GM21825 (cell line): Measurements from ENCODE around the gene ZNF746.

Experiments used
- ATAC-seq: cut with Tn5 transposase; IDR thresholded peaks from one replicate; pipeline ENCODE4 v1.9.1; 2021; ENCODE audit warnings: mild to moderate bottlenecking, moderate library complexity; ENCODE audit not compliant: unreplicated experiment

ZNF746 gene

GRCh38 chr7:149493366-149493765 is 4.2 kb downstream of the ZNF746 start:
- no peak for ATAC-seq

- no peak for ATAC-seq
Observed at GRCh38 chr7:149490083-149490760, 7.4 kb downstream of the ZNF746 start.

- ATAC-seq: no peak
Observed at GRCh38 chr7:149489391-149490024, 8.1 kb downstream of the ZNF746 start.

- no peak for ATAC-seq
Observed at GRCh38 chr7:149479568-149479967, 18.0 kb downstream of the ZNF746 start.

GRCh38 chr7:149478754-149479153 is 18.9 kb downstream of the ZNF746 start:
- ATAC-seq: no peak

- ATAC-seq: no peak
Observed at GRCh38 chr7:149477494-149478443, 19.8 kb downstream of the ZNF746 start.

GRCh38 chr7:149476791-149477190 is 20.8 kb downstream of the ZNF746 start:
- ATAC-seq: no peak

- no peak for ATAC-seq
Observed at GRCh38 chr7:149475121-149476045, 22.2 kb downstream of the ZNF746 start.

GRCh38 chr7:149474309-149475120 is 23.1 kb downstream of the ZNF746 start:
- no peak for ATAC-seq

- no peak for ATAC-seq
Observed at GRCh38 chr7:149473251-149473650, 24.4 kb downstream of the ZNF746 start.

GRCh38 chr7:149471289-149471953 is 26.2 kb downstream of the ZNF746 start:
- no peak for ATAC-seq

GRCh38 chr7:149469806-149470205 is 27.8 kb downstream of the ZNF746 start:
- ATAC-seq: no peak

- no peak for ATAC-seq
Observed at GRCh38 chr7:149468208-149468607, 29.4 kb downstream of the ZNF746 start.

- ATAC-seq: no peak
Observed at GRCh38 chr7:149467321-149467859, 30.2 kb downstream of the ZNF746 start.

GRCh38 chr7:149466364-149466763 is 31.2 kb downstream of the ZNF746 start:
- no peak for ATAC-seq

- ATAC-seq: no peak
Observed at GRCh38 chr7:149463500-149464161, 34.0 kb downstream of the ZNF746 start.

- ATAC-seq: no peak
Observed at GRCh38 chr7:149462101-149462520, 35.5 kb downstream of the ZNF746 start.
